ACC112 (cell line): ENCODE measurements around the gene CPNE6.

Source experiments
- H2AFZ ChIP-seq: fragments of 200-600 bp; sonication (generic); one replicate; pipeline ENCODE4 v1.6.0; 2017; ENCODE audit warnings: antibody characterized with exemption, low read length; ENCODE audit not compliant: unreplicated experiment
- H3K27ac ChIP-seq: fragments of 200-600 bp; sonication (generic); 2 replicates; pipeline ENCODE4 v1.5.1; 2014; ENCODE audit warnings: low read depth, mild to moderate bottlenecking, antibody characterized with exemption, low read length, moderate library complexity
- H3K27me3 ChIP-seq: fragments of 200-600 bp; sonication (generic); 2 replicates; pipeline ENCODE4 v1.6.1; 2014; ENCODE audit warnings: mild to moderate bottlenecking, antibody characterized with exemption, low read length, moderate library complexity, mixed read lengths; ENCODE audit not compliant: insufficient read depth
- H3K36me3 ChIP-seq: fragments of 200-600 bp; sonication (generic); 2 replicates; pipeline ENCODE4 v1.6.1; 2016; ENCODE audit warnings: mild to moderate bottlenecking, antibody characterized with exemption, low read length, moderate library complexity, mixed read lengths; ENCODE audit not compliant: insufficient read depth
- H3K4me1 ChIP-seq: fragments of 200-600 bp; sonication (generic); one replicate; pipeline ENCODE4 v1.6.1; 2016; ENCODE audit warnings: low read length, mixed read lengths; ENCODE audit not compliant: insufficient read depth, unreplicated experiment, control insufficient read depth
- H3K4me3 ChIP-seq: fragments of 200-600 bp; sonication (generic); 2 replicates; pipeline ENCODE4 v1.5.1; 2014; ENCODE audit warnings: mild to moderate bottlenecking, low read depth, low read length
- H3K79me2 ChIP-seq: fragments of 200-600 bp; sonication (generic); one replicate; pipeline ENCODE4 v1.6.0; 2016; ENCODE audit warnings: low read length; ENCODE audit not compliant: control insufficient read depth, unreplicated experiment, insufficient read depth

Gene CPNE6

DNA sequence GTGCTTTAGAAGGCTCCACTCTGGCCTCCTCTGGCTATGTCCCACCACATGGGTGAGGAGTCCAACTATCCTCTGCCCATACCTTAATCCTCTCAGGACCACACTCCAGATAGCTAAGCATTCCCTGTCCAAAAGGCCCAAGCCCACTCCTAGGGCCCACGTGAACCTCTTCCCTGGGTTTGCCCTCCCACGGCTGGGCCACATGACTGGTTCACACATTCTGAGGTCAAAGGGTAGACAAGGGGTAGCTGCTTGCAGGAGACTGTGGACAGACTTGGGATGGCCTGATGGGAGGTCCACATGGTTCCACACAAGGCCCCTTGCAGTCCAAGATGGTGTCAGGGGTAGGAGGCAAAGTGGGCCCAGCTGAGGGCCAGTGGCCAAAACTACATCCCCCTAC is 16.7 kb downstream of the CPNE6 start:
- Histone ChIP-seq H3K36me3 (no peaks in the 10 kb centered on the region), H2AFZ (no peak overlapping the region), H3K4me1 (no peaks in the 10 kb centered on the region), H3K27ac (no peak overlapping the region), H3K27me3 (peaks cover 9% of the 10 kb centered on the region), H3K4me3 (no peak overlapping the region), H3K79me2 (no peaks in the 10 kb centered on the region)

- H3K4me3 ChIP-seq, result no peak overlapping the region
- H3K79me2 ChIP-seq, result peaks cover under 1% of the 10 kb centered on the region
- H3K36me3 ChIP-seq, result no peaks in the 10 kb centered on the region
- H3K27ac ChIP-seq, result no peak overlapping the region
- no peaks in the 10 kb centered on the region for H3K4me1 ChIP-seq
- no peaks in the 10 kb centered on the region for H3K27me3 ChIP-seq
- no peak overlapping the region for H2AFZ ChIP-seq
These were observed 18.5 kb downstream of the CPNE6 start for GRCh38 chr14:24089890-24090289.

DNA sequence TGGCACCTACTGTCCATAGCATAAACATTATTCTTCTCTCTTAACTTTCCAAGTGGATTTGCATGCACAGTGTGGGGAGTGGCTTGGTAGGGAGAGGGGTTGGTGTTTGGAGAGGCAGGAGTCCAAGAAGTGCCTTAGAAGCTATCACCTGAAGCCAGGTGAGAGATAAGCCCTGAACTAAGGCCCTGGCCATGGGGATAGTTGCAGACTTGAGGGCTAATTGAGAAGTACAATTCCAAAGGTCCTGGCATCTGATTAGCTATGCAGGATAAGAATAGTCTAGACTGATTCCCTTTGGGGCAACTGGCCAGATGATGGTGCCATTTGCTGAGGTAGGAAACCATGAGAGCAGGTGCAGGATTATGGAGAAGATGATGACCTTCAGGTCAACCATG is 20.7 kb downstream of the CPNE6 start:
- Histone ChIP-seq H3K79me2 (peaks cover 10% of the 10 kb centered on the region), H3K27me3 (no peaks in the 10 kb centered on the region), H3K4me3 (no peak overlapping the region), H3K36me3 (no peaks in the 10 kb centered on the region), H2AFZ (no peak overlapping the region), H3K4me1 (peaks cover 4% of the 10 kb centered on the region), H3K27ac (no peak overlapping the region)

DNA sequence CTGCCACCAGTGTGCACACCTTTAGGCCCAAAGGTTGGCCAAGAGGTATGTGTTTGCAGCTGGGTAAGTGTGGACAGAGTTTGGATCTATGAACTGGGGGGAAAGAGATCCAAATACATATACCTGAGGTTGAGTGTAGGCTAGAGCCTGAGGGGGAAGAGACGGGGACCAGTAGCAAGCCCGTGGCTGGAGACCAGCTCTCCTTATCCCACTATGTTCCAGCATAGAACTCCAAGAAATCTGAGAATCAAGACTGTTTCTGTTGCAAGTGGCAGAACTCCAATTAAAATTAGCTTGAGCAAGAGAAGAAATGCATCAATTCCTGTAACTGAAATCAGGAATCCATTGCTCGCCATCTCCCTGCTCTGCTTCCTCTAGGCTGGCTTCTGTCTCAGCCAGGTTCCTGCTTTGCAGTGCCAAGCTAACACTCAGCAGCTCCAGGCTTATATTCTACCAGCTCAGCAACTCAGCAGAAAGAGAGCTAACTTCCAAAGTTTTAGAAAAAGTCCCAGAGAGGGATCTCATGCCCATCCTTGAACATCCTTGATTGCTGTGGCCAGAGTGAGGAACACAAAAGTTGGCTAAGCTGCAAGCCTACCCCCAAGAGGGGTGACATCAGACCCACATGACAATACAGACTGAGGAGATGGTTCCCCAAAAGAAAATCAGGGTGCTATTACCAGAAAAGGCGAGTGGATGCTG is 21.3 kb downstream of the CPNE6 start:
- Histone ChIP-seq H3K79me2 (peaks cover 10% of the 10 kb centered on the region), H3K27me3 (no peaks in the 10 kb centered on the region), H2AFZ (no peak overlapping the region), H3K27ac (no peak overlapping the region), H3K36me3 (no peaks in the 10 kb centered on the region), H3K4me1 (peaks cover 4% of the 10 kb centered on the region), H3K4me3 (no peak overlapping the region)

GRCh38 chr14:24093207-24093900 is 22.0 kb downstream of the CPNE6 start:
- Histone ChIP-seq H3K79me2 (peaks cover 10% of the 10 kb centered on the region), H3K27ac (no peak overlapping the region), H3K4me3 (peak overlapping the region; percentile 87; the same call in 1 of the 2 replicates), H3K36me3 (no peaks in the 10 kb centered on the region), H3K27me3 (no peaks in the 10 kb centered on the region), H2AFZ (no peak overlapping the region), H3K4me1 (peaks cover 4% of the 10 kb centered on the region)

- Histone ChIP-seq H3K27me3 (no peaks in the 10 kb centered on the region), H2AFZ (peak within 1 kb of the TSS; percentile 82), H3K79me2 (peaks cover 10% of the 10 kb centered on the region), H3K4me1 (peaks cover 4% of the 10 kb centered on the region), H3K27ac (no peak within 1 kb of the TSS), H3K36me3 (no peaks in the 10 kb centered on the region), H3K4me3 (peak within 1 kb of the TSS; percentile 87)
These were observed 22.8 kb downstream of the CPNE6 start, which contains the start of gene PCK2 for GRCh38 chr14:24093901-24094840. TSS of gene PCK2 (plus strand) at chr14:24094311. CDS start at chr14:24094406, 95 bp downstream.

- peaks cover 4% of the 10 kb centered on the region for H3K4me1 ChIP-seq
- H2AFZ ChIP-seq, result peak overlapping the region; percentile 82
- no peak overlapping the region for H3K27ac ChIP-seq
- H3K36me3 ChIP-seq, result 0 out of 2 replicates have a peak, but pooled peaks cover 6% of the 10 kb centered on the region
- peak overlapping the region; percentile 87 for H3K4me3 ChIP-seq
- no peaks in the 10 kb centered on the region for H3K27me3 ChIP-seq
- peaks cover 10% of the 10 kb centered on the region for H3K79me2 ChIP-seq
These were observed 23.5 kb downstream of the CPNE6 start for GRCh38 chr14:24094841-24095270.

- no peak overlapping the region for H3K27ac ChIP-seq
- H3K4me3 ChIP-seq, result peak overlapping the region; percentile 87
- no peaks in the 10 kb centered on the region for H3K27me3 ChIP-seq
- peak overlapping the region; percentile 82 for H2AFZ ChIP-seq
- 0 out of 2 replicates have a peak, but pooled peaks cover 6% of the 10 kb centered on the region for H3K36me3 ChIP-seq
- peaks cover 10% of the 10 kb centered on the region for H3K79me2 ChIP-seq
- peaks cover 4% of the 10 kb centered on the region for H3K4me1 ChIP-seq
These were observed 24.1 kb downstream of the CPNE6 start for GRCh38 chr14:24095271-24096068.

GRCh38 chr14:24096545-24097181 is 25.3 kb downstream of the CPNE6 start:
- H3K36me3 ChIP-seq, result 0 out of 2 replicates have a peak, but pooled peaks cover 6% of the 10 kb centered on the region

More at GRCh38 chr14:24096545-24097181, 25.3 kb downstream of the CPNE6 start:
- no peaks in the 10 kb centered on the region for H3K27me3 ChIP-seq
- H3K79me2 ChIP-seq, result peaks cover 10% of the 10 kb centered on the region
- no peak overlapping the region for H3K4me3 ChIP-seq
- no peak overlapping the region for H2AFZ ChIP-seq
- H3K27ac ChIP-seq, result no peak overlapping the region
- H3K4me1 ChIP-seq, result peaks cover 4% of the 10 kb centered on the region
